SK-N-SH treated with all-trans-retinoic acid at 6 μM for 48 hours (cell line): ENCODE data around the gene AKAP5.

Experiments
- BACH2 ChIP-seq: fragments of 250-450 bp; sonication (Bioruptor Pico); IDR thresholded peaks from 2 replicates; pipeline ENCODE4 v1.9.0; 2021; ENCODE audit warnings: mild to moderate bottlenecking, borderline replicate concordance
- CREB5 ChIP-seq: fragments of 250-450 bp; sonication (Bioruptor Pico); IDR thresholded peaks from 2 replicates; pipeline ENCODE4 v1.5.1; 2020; ENCODE audit warnings: low read depth, mild to moderate bottlenecking, moderate library complexity
- ESRRG ChIP-seq: fragments of 250-450 bp; sonication (Bioruptor Pico); IDR thresholded peaks from 2 replicates; pipeline ENCODE4 v1.6.1; 2021; ENCODE audit warnings: mild to moderate bottlenecking
- PATZ1 ChIP-seq: fragments of 250-450 bp; sonication (Bioruptor Pico); IDR thresholded peaks from 2 replicates; pipeline ENCODE4 v1.8.0; 2020; ENCODE audit warnings: mild to moderate bottlenecking, moderate library complexity, borderline replicate concordance
- POU6F1 ChIP-seq: fragments of 250-450 bp; sonication (Bioruptor Pico); IDR thresholded peaks from 2 replicates; pipeline ENCODE4 v1.8.0; 2021; ENCODE audit warnings: low read depth, mild to moderate bottlenecking, moderate library complexity, borderline replicate concordance
- TCF4 ChIP-seq: fragments of 250-450 bp; sonication (Bioruptor Pico); IDR thresholded peaks from 2 replicates; pipeline ENCODE4 v1.8.0; 2021; ENCODE audit warnings: mild to moderate bottlenecking, moderate library complexity, borderline replicate concordance
- ZFP3 ChIP-seq: fragments of 250-450 bp; sonication (Bioruptor Pico); IDR thresholded peaks from 2 replicates; pipeline ENCODE4 v1.5.0; 2020; ENCODE audit warnings: mild to moderate bottlenecking, moderate library complexity

- no peak for TF ChIP-seq CREB5 (CRISPR knock-in tag)
- TF ChIP-seq BACH2: no peak
- TF ChIP-seq PATZ1 (CRISPR knock-in tag): no peak
- no peak for TF ChIP-seq POU6F1 (CRISPR knock-in tag)
- no peak for TF ChIP-seq ESRRG
- TF ChIP-seq ZFP3: no peak
- no peak for TF ChIP-seq TCF4 (CRISPR knock-in tag)
Measured at GRCh38 chr14:64463873-64464272, 1.4 kb upstream of the AKAP5 start.
